A673 (cell line): Measurements from ENCODE around the gene PLAC8.

Source experiments
- CTCF ChIP-seq: fragments of 300-800, 200-600 bp; sonication (generic); conservative IDR thresholded peaks from 2 replicates; pipeline ENCODE4 v1.5.1; 2017; ENCODE audit warnings: low read depth, mild to moderate bottlenecking, antibody characterized with exemption, low read length, moderate library complexity, mixed read lengths
- EZH2 ChIP-seq: fragments of 200-600 bp; sonication (generic); IDR thresholded peaks from 2 replicates; pipeline ENCODE4 v1.6.1; 2017; ENCODE audit warnings: borderline replicate concordance, low read depth, mild to moderate bottlenecking, mixed read lengths, antibody characterized with exemption, low read length; ENCODE audit not compliant: poor library complexity, severe bottlenecking

DNA sequence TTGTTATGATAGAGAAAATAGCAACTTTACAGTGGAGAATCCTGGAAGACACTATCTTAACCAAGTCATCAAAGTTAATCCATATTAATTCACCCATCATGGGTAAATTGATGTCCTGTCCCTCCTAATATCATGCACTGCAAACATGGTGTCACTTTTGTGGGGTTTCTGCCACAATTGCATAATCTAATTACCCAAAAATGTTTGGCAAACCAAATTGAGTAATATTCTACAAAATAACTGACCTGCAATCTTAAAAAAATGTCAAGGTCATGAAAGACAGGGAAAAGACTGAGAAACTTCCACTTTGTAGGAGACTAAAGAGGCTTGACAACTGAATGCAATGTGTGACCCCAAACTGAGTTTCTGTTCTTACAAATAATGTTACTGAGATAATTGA is 37.1 kb upstream of the PLAC8 start:
- TF ChIP-seq EZH2: no peak
- TF ChIP-seq CTCF: no peak
